ENCODE measurements around the gene CORO1C.

CORO1C gene

GRCh38 chr12:108613548-108613947, 117.8 kb downstream of the CORO1C start:
- no peak for DNase-seq

DNA sequence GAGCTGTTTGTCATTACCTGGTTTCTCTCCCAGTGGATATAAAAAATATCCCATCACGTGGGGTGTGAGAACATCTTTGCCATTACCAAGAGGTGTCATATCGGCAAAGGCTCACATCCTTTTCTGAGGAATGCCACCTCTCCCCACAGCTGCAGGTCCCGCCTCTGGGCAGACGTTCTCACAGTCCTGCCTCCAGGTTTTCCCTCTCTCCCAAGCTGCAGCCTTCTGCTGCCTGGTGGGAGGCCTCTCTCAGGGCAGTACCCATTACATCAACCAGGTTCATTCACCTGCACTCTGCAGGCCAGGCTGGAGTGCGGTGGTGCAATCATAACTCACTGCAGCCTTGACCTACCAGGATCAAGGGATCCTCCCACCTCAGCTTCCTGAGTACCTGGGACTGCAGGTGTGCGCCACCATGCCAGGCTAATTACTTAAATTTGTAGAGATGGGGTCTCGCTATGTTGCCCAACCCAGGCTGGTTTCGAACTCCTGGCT, 118.5 kb downstream of the CORO1C start:
- no peak for DNase-seq

DNA sequence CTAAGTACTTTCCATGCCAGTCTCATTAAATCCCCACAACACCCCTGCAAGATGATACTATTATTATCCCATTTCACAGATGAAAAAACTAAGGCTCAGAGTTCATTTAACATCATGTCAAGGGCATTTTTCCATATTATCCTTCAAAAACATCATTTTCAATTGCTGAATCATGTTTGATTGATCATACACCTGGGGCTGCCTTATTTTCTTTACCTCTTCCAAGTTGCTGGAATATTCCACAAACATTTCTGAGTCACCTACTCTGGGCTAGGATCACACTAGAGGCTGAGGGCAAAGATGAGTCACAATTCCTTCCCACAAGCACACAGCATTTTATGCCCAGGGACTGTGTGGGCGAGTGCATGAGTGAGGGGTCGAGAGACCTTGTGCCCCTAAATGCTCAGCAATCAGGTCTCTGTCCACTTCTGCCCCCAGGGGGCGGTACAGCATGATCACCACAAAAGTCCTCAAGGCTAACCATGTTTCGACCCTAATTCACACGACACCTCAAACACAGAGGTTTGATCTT, 119.4 kb downstream of the CORO1C start:
- peak; percentile 79 for DNase-seq

GRCh38 chr12:108610856-108611605, 120.3 kb downstream of the CORO1C start:
- DNase-seq: no peak

DNA sequence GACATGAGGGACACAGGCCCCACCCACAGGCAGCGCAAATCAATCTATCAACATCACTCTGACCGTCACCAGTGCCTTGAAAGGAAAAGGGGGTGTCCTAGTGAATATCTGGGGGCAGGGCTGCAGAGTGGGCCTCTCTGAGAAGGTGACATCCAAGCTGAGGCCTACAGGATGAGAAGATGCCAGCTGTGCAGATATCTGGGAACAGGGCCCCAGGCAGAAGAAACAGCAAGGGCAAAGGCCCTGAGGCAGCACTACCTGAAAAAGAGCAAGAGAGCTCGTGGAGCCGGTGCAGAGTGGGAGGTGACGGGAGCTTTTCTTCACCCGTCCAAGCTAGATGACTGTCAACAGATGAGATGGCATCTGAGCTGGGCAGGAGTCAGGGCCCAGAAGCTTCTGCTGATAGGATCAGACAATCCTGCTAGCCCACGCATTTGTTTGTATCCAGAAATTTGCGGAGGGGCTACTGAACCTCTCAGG, 120.9 kb downstream of the CORO1C start:
- no peak for DNase-seq

GRCh38 chr12:108609537-108610335, 121.6 kb downstream of the CORO1C start:
- DNase-seq: peak; percentile 72

DNA sequence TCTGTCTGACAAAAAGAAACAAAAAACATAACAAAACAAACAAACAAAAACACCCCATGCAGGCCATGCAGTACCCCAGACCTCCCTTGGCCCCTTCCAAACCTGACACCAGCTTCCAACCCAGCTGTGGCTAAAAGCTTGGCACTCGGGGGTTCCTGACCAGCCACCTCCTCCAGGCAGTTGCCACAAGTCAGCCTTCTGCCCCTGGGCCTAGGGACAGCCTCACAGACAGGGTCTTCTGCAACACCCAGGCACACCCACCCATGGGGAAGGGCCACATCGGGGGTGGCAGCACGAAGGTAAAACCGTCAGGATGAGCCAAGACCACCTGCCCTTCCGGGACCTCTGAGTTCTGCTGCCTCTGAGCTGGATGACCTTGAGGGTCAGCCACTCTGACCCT, 122.7 kb downstream of the CORO1C start:
- DNase-seq: no peak

- DNase-seq: no peak
Observed at GRCh38 chr12:108607981-108608600, 123.2 kb downstream of the CORO1C start.

DNA sequence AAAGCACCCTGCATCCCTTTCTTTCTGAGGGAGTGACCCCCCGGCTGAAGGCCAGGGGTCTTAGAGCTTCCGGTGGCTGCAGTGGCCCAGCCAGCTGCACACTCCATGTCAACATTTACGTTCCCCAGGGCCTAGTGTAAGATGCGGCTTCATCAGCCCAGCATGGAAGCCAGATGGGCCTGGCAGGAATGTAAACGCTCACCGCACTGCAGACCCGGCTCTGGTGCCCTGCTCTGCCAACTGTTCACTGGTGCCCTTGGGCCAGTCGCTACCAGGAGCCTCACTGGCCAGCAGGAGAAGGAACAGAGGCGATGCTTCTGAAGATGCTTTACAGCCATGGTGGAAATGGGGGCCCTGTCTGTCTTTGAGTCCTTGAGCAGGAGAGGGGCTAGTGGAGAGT, 124.8 kb downstream of the CORO1C start:
- DNase-seq: no peak

DNA sequence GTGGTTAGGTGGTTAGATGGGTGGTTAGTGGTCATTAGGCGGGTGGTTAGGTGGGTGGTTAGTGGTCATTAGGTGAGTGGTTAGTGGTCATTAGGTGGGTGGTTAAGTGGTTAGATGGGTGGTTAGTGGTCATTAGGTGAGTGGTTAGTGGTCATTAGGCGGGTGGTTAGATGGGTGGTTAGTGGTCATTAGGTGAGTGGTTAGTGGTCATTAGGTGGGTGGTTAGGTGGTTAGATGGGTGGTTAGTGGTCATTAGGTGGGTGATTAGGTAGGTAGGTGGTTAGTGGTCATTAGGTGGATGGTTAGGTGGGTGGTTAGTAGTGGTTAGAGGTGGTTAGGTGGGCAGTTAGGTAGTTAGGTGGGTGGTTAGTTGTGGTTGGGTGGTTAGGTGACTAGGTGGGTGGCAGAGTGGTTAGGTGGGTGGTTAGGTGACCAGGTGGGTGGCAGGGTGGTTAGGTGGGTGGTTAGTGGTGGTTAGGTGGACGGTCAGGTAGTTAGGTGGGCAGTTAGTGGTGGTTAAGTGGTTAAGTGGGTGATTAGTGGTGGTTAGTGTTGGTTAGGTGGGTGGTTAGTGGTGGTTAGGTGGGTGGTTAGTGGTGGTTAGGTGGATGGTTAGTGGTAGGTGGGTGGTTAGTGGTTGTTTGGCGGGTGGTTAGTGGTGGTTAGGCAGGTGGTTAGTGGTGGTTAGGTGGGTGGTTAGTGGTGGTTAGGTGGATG, 125.5 kb downstream of the CORO1C start:
- DNase-seq: no peak

- no peak for DNase-seq
Observed at GRCh38 chr12:108605000-108605689, 126.2 kb downstream of the CORO1C start.

GRCh38 chr12:108604208-108604941, 126.9 kb downstream of the CORO1C start:
- DNase-seq: no peak

GRCh38 chr12:108603743-108604142, 127.6 kb downstream of the CORO1C start:
- DNase-seq: no peak

DNA sequence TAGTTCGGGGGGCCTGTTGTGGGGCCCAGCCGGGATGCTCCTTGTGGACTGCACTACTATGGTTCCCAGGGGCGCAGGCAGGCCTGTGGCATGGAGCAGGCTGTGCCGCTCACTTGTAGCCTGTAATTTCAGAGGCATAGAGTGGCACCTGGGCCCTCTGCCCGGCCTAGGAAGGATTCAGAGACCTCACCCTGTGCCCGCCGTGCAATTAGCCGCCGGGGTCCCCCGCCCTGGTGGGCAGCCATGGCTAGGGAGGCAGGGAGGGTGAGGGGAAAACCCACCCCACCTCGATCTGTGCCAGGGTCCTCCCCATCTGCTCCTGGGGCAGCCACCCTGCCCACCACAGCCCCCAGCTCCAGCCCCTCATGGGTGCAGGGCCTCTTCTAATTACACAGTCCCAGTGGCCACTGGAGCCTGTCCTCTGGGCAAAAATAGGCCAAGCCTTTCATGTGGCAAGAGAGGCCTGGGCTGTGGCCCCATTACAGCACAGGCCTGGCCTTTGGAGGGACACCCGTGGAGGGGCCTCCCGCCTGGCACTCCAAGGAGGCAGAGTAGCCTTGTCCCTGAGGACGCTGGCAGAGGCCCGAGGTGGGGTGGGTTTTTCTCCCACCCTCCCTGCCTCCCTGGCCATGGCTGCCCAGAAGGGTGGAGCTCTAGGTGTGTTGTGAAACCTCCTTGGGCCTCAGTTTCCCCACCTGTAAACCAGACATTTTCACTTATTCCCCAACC, 128.2 kb downstream of the CORO1C start:
- no peak for DNase-seq

- no peak for DNase-seq
Observed at GRCh38 chr12:108602209-108602705, 129.1 kb downstream of the CORO1C start.

DNA sequence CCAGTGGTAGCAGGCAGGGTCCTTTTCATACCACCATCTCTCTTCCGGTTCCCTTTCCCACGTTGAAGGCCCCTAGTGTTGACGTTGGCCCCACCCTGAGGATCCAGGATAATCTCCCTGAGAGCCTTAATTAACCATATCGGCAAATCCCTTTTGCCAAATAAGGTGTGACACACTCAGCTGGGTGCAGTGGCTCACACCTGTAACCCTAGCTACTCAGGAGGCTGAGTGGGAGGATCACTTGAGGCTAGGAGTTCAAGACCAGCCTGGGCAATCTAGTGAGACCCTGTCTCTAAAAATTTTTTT, 130.7 kb downstream of the CORO1C start:
- DNase-seq: no peak

DNA sequence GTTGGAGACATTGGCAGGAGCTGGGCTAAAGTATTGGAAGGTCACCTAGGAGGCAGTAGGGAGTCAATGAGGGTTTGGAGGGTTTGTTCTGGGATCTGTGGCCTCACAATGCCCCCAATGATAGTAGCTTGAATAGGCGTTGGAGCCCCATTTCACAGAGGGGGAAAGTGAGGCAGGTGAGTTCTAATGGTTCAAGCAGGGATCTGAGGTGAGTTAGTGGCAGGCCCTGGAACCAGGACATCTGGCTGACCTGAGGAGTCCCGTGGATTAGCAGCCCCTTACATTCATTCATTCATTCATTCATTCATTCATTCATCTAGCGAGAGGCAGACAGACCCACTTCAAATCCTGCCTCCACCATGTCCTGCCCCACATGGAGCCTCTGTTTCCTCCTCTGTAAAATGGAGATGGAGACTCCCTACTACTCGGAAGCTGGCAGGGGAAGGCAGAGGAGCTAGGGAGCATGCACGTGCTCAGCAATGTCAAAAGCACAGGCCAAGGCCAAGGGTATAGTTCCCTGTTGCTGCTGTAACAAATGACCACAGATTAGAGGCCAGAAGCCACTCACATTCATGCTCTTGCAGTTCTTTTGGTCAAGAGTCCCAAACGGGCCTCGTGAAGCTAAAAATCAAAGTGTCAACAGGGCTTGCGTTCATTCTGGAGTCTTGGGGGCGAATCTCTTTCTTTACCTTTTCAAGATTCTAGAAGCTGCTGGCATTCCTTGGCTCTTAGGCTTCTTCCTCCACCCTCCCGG, 131.2 kb downstream of the CORO1C start:
- DNase-seq: no peak

GRCh38 chr12:108599541-108599940, 131.8 kb downstream of the CORO1C start:
- DNase-seq: no peak

DNA sequence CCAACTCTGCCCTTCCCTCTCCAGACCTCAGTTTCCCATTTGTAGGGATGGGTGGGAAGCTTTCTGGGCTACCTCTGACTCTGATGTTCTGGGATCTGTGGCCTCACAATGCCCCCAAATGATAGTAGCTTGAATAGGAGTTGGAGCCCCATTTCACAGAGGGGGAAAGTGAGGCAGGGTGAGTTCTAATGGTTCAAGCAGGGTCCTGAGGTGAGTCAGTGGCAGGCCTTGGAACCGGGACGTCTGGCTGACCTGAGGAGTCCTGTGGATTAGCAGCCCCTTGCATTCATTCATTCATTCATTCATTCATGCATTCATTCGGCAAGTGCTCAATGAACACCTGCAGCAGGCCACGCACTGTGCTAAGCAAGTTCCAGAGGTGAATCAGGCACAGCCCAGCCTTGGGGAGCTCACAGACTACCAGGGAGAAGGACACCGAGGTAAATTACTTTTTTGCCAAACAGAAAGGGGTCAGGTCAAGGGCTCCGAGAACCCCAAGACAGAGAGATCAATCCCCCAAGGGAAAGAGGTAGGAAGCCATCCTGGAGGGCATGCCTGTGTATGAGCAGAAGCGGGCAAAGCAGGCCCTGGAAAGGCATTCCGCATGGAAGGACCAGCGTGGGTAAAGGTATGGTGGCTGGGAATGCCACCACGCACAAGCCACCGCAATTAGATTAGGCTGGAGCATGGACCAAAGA, 132.6 kb downstream of the CORO1C start:
- DNase-seq: no peak
